Measurements from ENCODE around the gene ENPP1.

Gene ENPP1

GRCh38 chr6:131890091-131890490 lies 82.3 kb downstream of the ENPP1 start:
- no peak for TF ChIP-seq CTCF (IDR thresholded peaks at IDR 0.05; ENCODE audit: low read depth, low read length, missing control alignments)
- H3K4me3 ChIP-seq (replicated peaks; ENCODE audit: low read depth, low read length): no peak overlapping the region
- no peak for DNase-seq (ENCODE audit: extremely low read depth, low read depth)

DNA sequence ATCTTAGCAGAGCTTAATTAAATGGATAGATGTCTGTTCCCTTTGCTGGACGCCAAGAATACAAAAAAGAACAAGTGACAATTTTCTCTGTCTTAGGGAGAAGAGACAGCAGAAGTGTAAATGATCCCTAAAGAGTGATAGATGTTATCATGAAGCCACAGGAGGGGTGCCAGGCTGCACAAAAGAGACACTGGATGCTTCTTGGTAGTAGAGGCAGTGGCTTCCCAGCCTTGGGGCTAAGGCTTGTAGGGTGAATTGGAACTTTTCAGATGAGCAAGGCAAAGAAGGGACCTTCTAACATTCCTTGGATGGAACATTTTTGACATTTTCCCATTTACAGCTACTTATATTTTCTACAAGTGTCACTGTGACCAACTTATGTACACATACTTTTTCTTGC lies 85.4 kb downstream of the ENPP1 start:
- H3K4me3 ChIP-seq (replicated peaks; ENCODE audit: low read depth, low read length): no peak overlapping the region
- DNase-seq (ENCODE audit: extremely low read depth, low read depth): no peak
- TF ChIP-seq CTCF (IDR thresholded peaks at IDR 0.05; ENCODE audit: low read depth, low read length, missing control alignments): no peak

DNA sequence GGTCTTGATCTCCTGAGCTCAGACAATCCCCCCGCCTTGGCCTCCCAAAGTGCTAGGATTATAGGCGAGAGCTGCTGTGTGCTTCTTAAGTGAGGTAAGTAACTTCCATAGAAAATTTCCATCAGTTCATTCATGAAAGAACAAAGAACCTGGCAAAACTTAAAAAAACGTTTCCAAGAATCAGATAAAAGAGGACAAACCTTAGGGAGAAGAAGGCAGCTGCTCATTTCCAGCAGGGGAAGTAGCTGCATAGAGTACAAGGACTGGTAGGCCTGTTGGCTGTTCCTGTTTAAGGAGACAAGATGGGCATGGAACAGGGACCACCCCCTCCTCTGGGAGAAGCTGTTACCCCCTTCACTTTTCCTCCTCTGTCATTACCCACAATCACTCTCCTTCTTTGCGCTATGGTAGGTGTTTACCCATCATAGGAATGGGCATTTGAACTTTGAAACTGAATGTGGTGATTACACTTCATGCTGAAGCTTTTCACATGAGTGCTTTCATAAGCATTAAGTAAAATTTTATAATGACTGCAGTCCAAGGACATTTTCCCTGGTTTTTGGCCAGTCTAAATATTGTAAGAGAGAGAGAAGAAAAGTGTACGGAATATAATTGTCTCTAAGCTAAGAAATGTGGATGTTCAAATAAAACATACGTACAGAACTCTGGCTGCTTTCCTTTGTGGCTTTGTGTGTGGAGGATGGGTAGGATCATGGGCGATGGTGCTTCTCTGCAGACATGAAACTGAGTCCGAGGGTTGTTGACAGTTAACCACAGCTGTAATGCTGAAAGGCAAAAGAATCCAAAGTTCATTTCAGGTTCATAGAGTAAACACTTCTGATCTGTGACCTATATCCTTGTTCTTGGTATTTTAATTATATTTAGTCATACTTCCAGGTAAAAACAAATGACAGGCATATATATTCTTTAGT lies 86.9 kb downstream of the ENPP1 start:
- no peak for TF ChIP-seq CTCF (IDR thresholded peaks at IDR 0.05; ENCODE audit: low read depth, low read length, missing control alignments)
- no peak for DNase-seq (ENCODE audit: extremely low read depth, low read depth)
- H3K4me3 ChIP-seq (replicated peaks; ENCODE audit: low read depth, low read length): no peak overlapping the region

DNA sequence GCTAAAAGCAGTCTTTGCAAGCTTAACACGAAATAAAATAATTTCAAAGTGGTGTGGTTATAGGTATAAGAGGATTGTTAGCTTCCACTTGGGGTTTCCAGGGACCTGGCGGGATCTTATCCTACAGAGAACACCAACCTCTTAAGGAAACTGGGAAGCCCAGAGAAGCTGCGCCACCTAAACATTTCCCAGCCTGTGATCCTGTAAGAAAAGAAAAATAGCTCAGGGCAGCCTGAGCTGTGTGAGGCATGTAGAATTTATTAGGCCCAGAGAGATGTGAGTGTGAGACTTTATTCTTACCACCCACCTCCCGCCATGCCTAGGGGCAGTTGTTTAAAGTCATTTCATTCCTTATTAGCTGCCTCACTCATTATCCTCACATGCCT lies 89.2 kb downstream of the ENPP1 start:
- no peak for DNase-seq (ENCODE audit: extremely low read depth, low read depth)
- H3K4me3 ChIP-seq (replicated peaks; ENCODE audit: low read depth, low read length): no peak overlapping the region
- no peak for TF ChIP-seq CTCF (IDR thresholded peaks at IDR 0.05; ENCODE audit: low read depth, low read length, missing control alignments)

DNA sequence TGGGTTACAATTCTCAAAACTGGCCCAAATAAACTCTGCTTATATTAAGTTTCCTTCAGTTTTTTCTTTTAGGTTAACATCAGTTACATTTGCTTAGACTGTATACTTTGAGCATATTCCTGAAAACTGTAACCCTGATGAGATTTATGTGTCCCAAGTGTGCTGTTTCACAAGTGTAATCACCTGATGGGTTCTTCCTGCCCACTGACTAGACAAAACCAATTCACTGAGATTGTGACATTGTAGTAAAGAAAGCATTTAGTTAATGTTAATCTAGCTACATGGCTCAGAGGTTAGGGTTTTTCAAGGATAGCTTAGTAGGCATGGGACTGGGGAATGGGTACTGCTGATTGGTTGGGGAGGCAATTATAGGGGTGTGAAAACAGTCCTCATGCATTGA lies 89.8 kb downstream of the ENPP1 start:
- H3K4me3 ChIP-seq (replicated peaks; ENCODE audit: low read depth, low read length): no peak overlapping the region
- DNase-seq (ENCODE audit: extremely low read depth, low read depth): no peak
- no peak for TF ChIP-seq CTCF (IDR thresholded peaks at IDR 0.05; ENCODE audit: low read depth, low read length, missing control alignments)

DNA sequence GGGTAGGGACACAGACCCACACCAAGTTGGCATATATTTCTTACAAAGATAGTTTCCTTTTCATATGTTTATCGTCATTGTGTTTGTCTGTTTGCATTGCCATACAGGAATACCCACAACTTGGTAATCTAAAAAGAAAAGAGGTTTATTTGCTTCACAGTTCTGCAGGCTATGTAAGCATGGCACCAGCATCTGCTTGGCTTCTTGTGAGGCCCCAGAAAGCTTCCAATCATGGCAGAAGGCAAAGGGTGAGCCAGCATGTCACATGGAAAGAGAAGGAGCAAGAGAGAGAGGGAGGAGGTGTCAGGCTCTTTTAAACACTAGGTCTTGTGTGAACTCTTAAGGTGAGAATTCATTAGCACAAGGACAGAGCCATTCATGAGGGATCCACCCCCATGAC lies 90.9 kb downstream of the ENPP1 start:
- no peak for TF ChIP-seq CTCF (IDR thresholded peaks at IDR 0.05; ENCODE audit: low read depth, low read length, missing control alignments)
- DNase-seq (ENCODE audit: extremely low read depth, low read depth): no peak

More for the DNA sequence above, 90.9 kb downstream of the ENPP1 start:
- H3K4me3 ChIP-seq (replicated peaks; ENCODE audit: low read depth, low read length): no peak overlapping the region
